Measurements from ENCODE around the gene SCTR.

SCTR gene

GRCh38 chr2:119485336-119486110 is 38.8 kb downstream of the SCTR start:
- Mint-ChIP-seq H3K4me3 (no peak overlapping the region), H3K27me3 (no peaks in the 10 kb centered on the region), H3K9me3 (no peaks in the 10 kb centered on the region), H3K4me1 (no peaks in the 10 kb centered on the region), H3K36me3 (no peaks in the 10 kb centered on the region), H3K27ac (no peak overlapping the region)

DNA sequence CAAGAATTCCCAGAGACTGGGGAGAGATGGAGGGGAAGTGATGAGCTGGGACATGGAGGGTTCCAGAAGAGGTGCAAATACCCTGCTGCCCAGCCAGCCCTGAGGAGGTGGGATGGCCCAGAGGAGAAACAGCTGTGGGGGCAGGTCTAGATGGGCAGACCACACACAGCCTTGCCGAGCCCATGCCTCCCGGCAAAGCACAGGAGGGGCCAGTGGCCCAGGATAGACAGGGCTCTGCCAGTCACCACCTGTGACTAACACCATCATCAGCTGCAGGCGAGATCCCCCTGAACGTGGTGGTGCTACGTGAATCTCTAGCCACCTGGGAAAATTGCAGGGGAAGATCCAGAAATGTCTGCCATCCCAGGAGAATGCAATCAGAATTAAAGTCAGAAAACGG is 39.4 kb downstream of the SCTR start:
- Mint-ChIP-seq H3K27me3 (no peaks in the 10 kb centered on the region), H3K4me3 (no peak overlapping the region), H3K27ac (no peak overlapping the region), H3K4me1 (no peaks in the 10 kb centered on the region), H3K36me3 (no peaks in the 10 kb centered on the region), H3K9me3 (no peaks in the 10 kb centered on the region)

- Mint-ChIP-seq H3K36me3 (no peaks in the 10 kb centered on the region), H3K4me1 (no peaks in the 10 kb centered on the region), H3K4me3 (no peak overlapping the region), H3K27me3 (no peaks in the 10 kb centered on the region), H3K9me3 (no peaks in the 10 kb centered on the region), H3K27ac (no peak overlapping the region)
Measured at GRCh38 chr2:119483896-119484718, 40.2 kb downstream of the SCTR start.

- Mint-ChIP-seq H3K27me3 (peaks cover 3% of the 10 kb centered on the region), H3K36me3 (no peaks in the 10 kb centered on the region), H3K27ac (no peak overlapping the region), H3K9me3 (no peaks in the 10 kb centered on the region), H3K4me1 (no peaks in the 10 kb centered on the region), H3K4me3 (no peak overlapping the region)
Measured at GRCh38 chr2:119483395-119483753, 40.9 kb downstream of the SCTR start.

- Mint-ChIP-seq H3K4me1 (no peaks in the 10 kb centered on the region), H3K27ac (no peak overlapping the region), H3K4me3 (no peak overlapping the region), H3K36me3 (no peaks in the 10 kb centered on the region), H3K27me3 (peaks cover 3% of the 10 kb centered on the region), H3K9me3 (no peaks in the 10 kb centered on the region)
Measured at GRCh38 chr2:119482481-119483394, 41.5 kb downstream of the SCTR start.

- no peaks in the 10 kb centered on the region for H3K9me3 Mint-ChIP-seq
Measured at GRCh38 chr2:119481501-119482455, 42.5 kb downstream of the SCTR start.

GRCh38 chr2:119480718-119481142 is 43.6 kb downstream of the SCTR start:
- Mint-ChIP-seq H3K4me3 (no peak overlapping the region), H3K36me3 (no peaks in the 10 kb centered on the region), H3K4me1 (no peaks in the 10 kb centered on the region), H3K27ac (no peak overlapping the region), H3K9me3 (no peaks in the 10 kb centered on the region), H3K27me3 (peaks cover 7% of the 10 kb centered on the region)

More at GRCh38 chr2:119481501-119482455, 42.5 kb downstream of the SCTR start:
- Mint-ChIP-seq H3K36me3 (no peaks in the 10 kb centered on the region), H3K27me3 (peaks cover 3% of the 10 kb centered on the region), H3K4me3 (no peak overlapping the region), H3K4me1 (no peaks in the 10 kb centered on the region), H3K27ac (no peak overlapping the region)

DNA sequence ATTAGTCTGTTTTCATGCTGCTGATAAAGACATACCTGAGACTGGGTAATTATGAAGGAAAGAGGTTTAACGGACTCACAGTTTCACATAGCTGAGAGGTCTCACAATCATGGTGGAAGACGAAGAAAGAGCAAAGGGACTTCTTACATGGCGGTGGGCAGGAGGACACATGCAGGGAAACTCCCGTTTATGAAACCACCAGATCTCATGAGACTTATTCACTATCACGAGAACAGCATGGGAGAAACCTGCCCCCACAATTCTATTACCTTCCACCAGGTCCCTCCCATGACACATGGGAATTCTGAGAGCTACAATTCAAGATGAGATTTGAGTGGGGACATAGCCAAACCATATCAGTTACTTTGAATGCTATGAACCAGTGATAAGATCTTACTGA is 44.1 kb downstream of the SCTR start:
- Mint-ChIP-seq H3K9me3 (no peaks in the 10 kb centered on the region), H3K27me3 (peaks cover 7% of the 10 kb centered on the region), H3K36me3 (no peaks in the 10 kb centered on the region), H3K4me1 (no peaks in the 10 kb centered on the region), H3K4me3 (no peak overlapping the region), H3K27ac (no peak overlapping the region)

GRCh38 chr2:119478978-119479295 is 45.3 kb downstream of the SCTR start:
- H3K4me3 Mint-ChIP-seq: no peak overlapping the region
- H3K9me3 Mint-ChIP-seq: no peaks in the 10 kb centered on the region
- H3K4me1 Mint-ChIP-seq: no peaks in the 10 kb centered on the region
- H3K27ac Mint-ChIP-seq: no peak overlapping the region
- no peaks in the 10 kb centered on the region for H3K36me3 Mint-ChIP-seq
- peaks cover 7% of the 10 kb centered on the region for H3K27me3 Mint-ChIP-seq

- Mint-ChIP-seq H3K27ac (no peak overlapping the region), H3K4me1 (no peaks in the 10 kb centered on the region), H3K27me3 (peaks cover 7% of the 10 kb centered on the region), H3K36me3 (no peaks in the 10 kb centered on the region), H3K4me3 (no peak overlapping the region), H3K9me3 (no peaks in the 10 kb centered on the region)
Measured at GRCh38 chr2:119478188-119478977, 45.9 kb downstream of the SCTR start.

GRCh38 chr2:119477113-119477505 is 47.2 kb downstream of the SCTR start:
- Mint-ChIP-seq H3K4me3 (no peak overlapping the region), H3K9me3 (no peaks in the 10 kb centered on the region), H3K4me1 (no peaks in the 10 kb centered on the region), H3K27ac (no peak overlapping the region), H3K36me3 (no peaks in the 10 kb centered on the region), H3K27me3 (peaks cover 7% of the 10 kb centered on the region)

- Mint-ChIP-seq H3K27me3 (peaks cover 7% of the 10 kb centered on the region), H3K4me1 (no peaks in the 10 kb centered on the region), H3K9me3 (no peaks in the 10 kb centered on the region), H3K4me3 (no peak overlapping the region), H3K27ac (no peak overlapping the region), H3K36me3 (no peaks in the 10 kb centered on the region)
Measured at GRCh38 chr2:119476301-119477112, 47.8 kb downstream of the SCTR start.

DNA sequence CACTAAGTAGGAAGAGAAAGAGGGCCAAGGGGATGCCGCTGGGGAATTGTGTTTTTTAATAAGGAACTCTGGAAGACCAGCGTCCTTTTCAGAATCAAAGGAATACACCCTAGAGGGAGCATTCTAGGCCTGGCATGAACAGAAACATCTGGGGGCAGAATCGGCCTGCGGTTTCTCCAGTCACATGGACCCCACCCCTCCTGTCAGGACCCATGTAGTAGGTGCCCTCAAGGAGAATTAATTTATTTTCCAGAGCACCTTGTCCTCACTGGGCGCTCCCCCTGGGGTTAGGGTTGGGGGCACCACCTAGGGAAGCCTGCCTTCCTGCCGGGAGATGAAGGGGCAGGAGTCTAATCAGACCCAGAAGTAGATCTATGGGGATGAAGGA is 48.4 kb downstream of the SCTR start:
- H3K4me1 Mint-ChIP-seq: no peaks in the 10 kb centered on the region
- no peaks in the 10 kb centered on the region for H3K9me3 Mint-ChIP-seq
- peaks cover 7% of the 10 kb centered on the region for H3K27me3 Mint-ChIP-seq
- no peaks in the 10 kb centered on the region for H3K36me3 Mint-ChIP-seq
- no peak overlapping the region for H3K27ac Mint-ChIP-seq
- no peak overlapping the region for H3K4me3 Mint-ChIP-seq
